GM10847 (cell line): Measurements from ENCODE around the gene CD300C.

Source experiments
- POLR2A ChIP-seq: IDR thresholded peaks from 2 replicates; pipeline ENCODE4 v1.6.1; 2011; ENCODE audit not compliant: insufficient read length; ENCODE audit errors: extremely low read depth

The CD300C gene

GRCh38 chr17:74497471-74497870 lies 48.4 kb downstream of the CD300C start:
- no peak for TF ChIP-seq POLR2A

GRCh38 chr17:74493331-74493833 lies 52.5 kb downstream of the CD300C start:
- TF ChIP-seq POLR2A: no peak

- no peak for TF ChIP-seq POLR2A
Measured at GRCh38 chr17:74491626-74492025, 54.3 kb downstream of the CD300C start.
